H1 (cell line): ENCODE measurements around the gene SH3PXD2A.

Source experiments
- EP300 ChIP-seq, 2 experiments: IDR thresholded peaks; 1 replicate in 1 of 2; 2 replicates in 1 of 2; pipeline ENCODE4 v1.6.1; 2011 to 2012; ENCODE audit warnings: low read depth in 2 of 2, low read length in 2 of 2, mild to moderate bottlenecking in 2 of 2, borderline replicate concordance in 1 of 2, inconsistent platforms in 1 of 2, moderate library complexity in 1 of 2
- GABPA ChIP-seq: IDR thresholded peaks from 2 replicates; pipeline ENCODE4 v1.6.1; 2011; ENCODE audit warnings: mild to moderate bottlenecking, low read length, moderate library complexity, borderline replicate concordance; ENCODE audit not compliant: insufficient read depth
- POLR2A ChIP-seq, 2 experiments: IDR thresholded peaks; 1 replicate in 1 of 2; 2 replicates in 1 of 2; pipeline ENCODE4 v1.6.1; 2011; ENCODE audit warnings: low read depth in 2 of 2, low read length in 2 of 2, mild to moderate bottlenecking in 2 of 2; ENCODE audit errors: control extremely low read depth in 1 of 2
- RAD21 ChIP-seq, 2 experiments: IDR thresholded peaks in 1 of 2; conservative IDR thresholded peaks in 1 of 2; 2 replicates each; pipeline ENCODE4 v1.6.1; 2011; ENCODE audit warnings: low read depth in 2 of 2, low read length in 2 of 2, improper control_type of control experiment in 1 of 2, inconsistent platforms in 1 of 2, mild to moderate bottlenecking in 1 of 2, moderate library complexity in 1 of 2
- TF ChIP-seq, protein P1 (sequence below), 3 experiments: IDR thresholded peaks; 1 replicate in 2 of 3; 2 replicates in 1 of 3; pipeline versions ENCODE4 v1.5.1 to v1.6.1; 2011; ENCODE audit warnings: low read length in 3 of 3, mild to moderate bottlenecking in 3 of 3, inconsistent platforms in 2 of 3, low read depth in 1 of 3, moderate library complexity in 1 of 3; ENCODE audit not compliant: insufficient read depth in 1 of 3; ENCODE audit errors: control extremely low read depth in 1 of 3

DNA sequence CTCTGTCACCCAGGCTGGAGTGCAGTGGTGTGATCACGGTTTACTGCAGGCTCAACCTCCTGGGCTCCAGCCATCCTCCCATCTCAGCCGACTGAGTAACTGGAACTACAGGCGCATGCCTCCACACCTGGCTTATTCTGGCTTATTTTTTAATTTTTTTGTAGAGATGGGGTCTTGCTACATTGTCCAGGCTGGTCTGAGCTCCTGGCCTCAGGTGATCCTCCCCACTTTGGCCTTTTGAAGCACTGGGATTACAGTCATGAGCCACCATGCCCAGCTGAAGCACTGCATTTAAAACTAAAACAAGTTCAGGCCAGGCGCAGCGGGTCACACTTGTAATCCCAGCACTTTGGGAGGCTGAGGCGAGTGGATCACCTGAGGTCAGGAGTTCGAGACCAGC is 8.0 kb downstream of the SH3PXD2A start:
- TF ChIP-seq, protein P1, sequence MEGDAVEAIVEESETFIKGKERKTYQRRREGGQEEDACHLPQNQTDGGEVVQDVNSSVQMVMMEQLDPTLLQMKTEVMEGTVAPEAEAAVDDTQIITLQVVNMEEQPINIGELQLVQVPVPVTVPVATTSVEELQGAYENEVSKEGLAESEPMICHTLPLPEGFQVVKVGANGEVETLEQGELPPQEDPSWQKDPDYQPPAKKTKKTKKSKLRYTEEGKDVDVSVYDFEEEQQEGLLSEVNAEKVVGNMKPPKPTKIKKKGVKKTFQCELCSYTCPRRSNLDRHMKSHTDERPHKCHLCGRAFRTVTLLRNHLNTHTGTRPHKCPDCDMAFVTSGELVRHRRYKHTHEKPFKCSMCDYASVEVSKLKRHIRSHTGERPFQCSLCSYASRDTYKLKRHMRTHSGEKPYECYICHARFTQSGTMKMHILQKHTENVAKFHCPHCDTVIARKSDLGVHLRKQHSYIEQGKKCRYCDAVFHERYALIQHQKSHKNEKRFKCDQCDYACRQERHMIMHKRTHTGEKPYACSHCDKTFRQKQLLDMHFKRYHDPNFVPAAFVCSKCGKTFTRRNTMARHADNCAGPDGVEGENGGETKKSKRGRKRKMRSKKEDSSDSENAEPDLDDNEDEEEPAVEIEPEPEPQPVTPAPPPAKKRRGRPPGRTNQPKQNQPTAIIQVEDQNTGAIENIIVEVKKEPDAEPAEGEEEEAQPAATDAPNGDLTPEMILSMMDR (IDR thresholded peaks at IDR 0.05; ENCODE audit: control extremely low read depth in 1 of 3, insufficient read depth in 1 of 3, low read depth in 1 of 3, low read length in 3 of 3) = no peak
- TF ChIP-seq EP300 (IDR thresholded peaks at IDR 0.05; ENCODE audit: borderline replicate concordance in 1 of 2, low read depth in 2 of 2, low read length in 2 of 2) = no peak
- no peak for TF ChIP-seq RAD21 (IDR thresholded peaks at IDR 0.05 in 1 of 2, conservative IDR thresholded peaks at IDR 0.05 in 1 of 2; ENCODE audit: low read depth in 2 of 2, low read length in 2 of 2)
- TF ChIP-seq POLR2A (IDR thresholded peaks at IDR 0.05; ENCODE audit: control extremely low read depth in 1 of 2, low read depth in 2 of 2, low read length in 2 of 2) = no peak
- no peak for TF ChIP-seq GABPA
